C4-2B (cell line): ENCODE measurements around the gene SLC13A1.
"Not testable (repeated sequence)": the region's sequence is repeated elsewhere in the genome, so short reads cannot be mapped to it uniquely, and the experiment has no call there.

ENCODE experiments used
- ZFX ChIP-seq: fragments of 450-650 bp; IDR thresholded peaks from 2 replicates; pipeline ENCODE4 v1.6.1; 2017
- TF ChIP-seq, protein P1 (sequence below): fragments of 450-650 bp; conservative IDR thresholded peaks from 2 replicates; pipeline ENCODE4 v1.5.1; 2017; ENCODE audit warnings: mild to moderate bottlenecking

DNA sequence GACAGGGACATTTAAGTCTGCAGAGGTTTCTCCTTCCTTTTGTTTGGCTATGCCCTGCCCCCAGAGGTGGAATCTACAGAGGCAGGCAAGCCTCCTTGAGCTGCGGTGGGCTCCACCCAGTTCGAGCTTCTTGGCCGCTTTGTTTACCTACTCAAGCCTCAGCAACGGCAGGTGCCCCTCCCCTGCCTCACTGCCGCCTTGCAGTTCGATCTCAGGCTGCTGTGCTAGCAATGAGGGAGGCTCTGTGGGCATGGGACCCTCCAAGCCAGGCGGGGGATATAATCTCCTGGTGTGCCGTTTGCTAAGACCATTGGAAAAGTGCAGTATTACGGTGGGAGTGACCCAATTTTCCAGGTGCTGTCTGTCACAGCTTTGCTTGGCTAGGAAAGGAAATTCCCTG, 114.9 kb downstream of the SLC13A1 start:
- TF ChIP-seq, protein P1, sequence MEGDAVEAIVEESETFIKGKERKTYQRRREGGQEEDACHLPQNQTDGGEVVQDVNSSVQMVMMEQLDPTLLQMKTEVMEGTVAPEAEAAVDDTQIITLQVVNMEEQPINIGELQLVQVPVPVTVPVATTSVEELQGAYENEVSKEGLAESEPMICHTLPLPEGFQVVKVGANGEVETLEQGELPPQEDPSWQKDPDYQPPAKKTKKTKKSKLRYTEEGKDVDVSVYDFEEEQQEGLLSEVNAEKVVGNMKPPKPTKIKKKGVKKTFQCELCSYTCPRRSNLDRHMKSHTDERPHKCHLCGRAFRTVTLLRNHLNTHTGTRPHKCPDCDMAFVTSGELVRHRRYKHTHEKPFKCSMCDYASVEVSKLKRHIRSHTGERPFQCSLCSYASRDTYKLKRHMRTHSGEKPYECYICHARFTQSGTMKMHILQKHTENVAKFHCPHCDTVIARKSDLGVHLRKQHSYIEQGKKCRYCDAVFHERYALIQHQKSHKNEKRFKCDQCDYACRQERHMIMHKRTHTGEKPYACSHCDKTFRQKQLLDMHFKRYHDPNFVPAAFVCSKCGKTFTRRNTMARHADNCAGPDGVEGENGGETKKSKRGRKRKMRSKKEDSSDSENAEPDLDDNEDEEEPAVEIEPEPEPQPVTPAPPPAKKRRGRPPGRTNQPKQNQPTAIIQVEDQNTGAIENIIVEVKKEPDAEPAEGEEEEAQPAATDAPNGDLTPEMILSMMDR: not testable (repeated sequence)
- TF ChIP-seq ZFX: not testable (repeated sequence)
